Left ventricle myocardium inferior (tissue), 1 donor: ENCODE data around the gene TRAFD1. TPM values are rescaled to one million over a fixed set of nuclear protein-coding genes. Genes with fewer than 3 reads are reported as not detected.

Experiments
- DNase-seq: peaks from one replicate; pipeline ENCODE4 v3.0.0-alpha.2; 2020
- H3K27ac ChIP-seq: fragments of 200-600 bp; replicated peaks from 2 replicates; pipeline ENCODE4 v1.8.0; 2021
- H3K27me3 ChIP-seq: fragments of 200-600 bp; 2 replicates; pipeline ENCODE4 v1.8.0; 2021; ENCODE audit warnings: low read depth
- H3K36me3 ChIP-seq: fragments of 200-600 bp; 2 replicates; pipeline ENCODE4 v1.8.0; 2021
- H3K4me1 ChIP-seq: fragments of 200-600 bp; 2 replicates; pipeline ENCODE4 v1.8.0; 2021
- H3K4me3 ChIP-seq: fragments of 200-600 bp; 2 replicates; pipeline ENCODE4 v1.8.0; 2021; ENCODE audit warnings: mild to moderate bottlenecking, moderate library complexity
- H3K9me3 ChIP-seq: fragments of 200-600 bp; replicated peaks from 2 replicates; pipeline ENCODE4 v1.8.0; 2021
- CTCF ChIP-seq: fragments of 200-600 bp; IDR thresholded peaks from 2 replicates; pipeline ENCODE4 v1.8.0; 2021; ENCODE audit warnings: antibody characterized with exemption, mild to moderate bottlenecking, borderline replicate concordance
- intact Hi-C: fragments of 100-400 bp; cut with micrococcal nuclease; formaldehyde crosslinking; loops from one replicate; pipeline ENCODE4 v1.11.0; 2022
- total RNA-seq: library from RNA; stranded (reverse); fragmentation: NEBNext Ultra II Directional; extraction: Animal tissue kit (Norgen Biotek cat#: 25700); gene quantifications from one replicate; pipeline ENCODE4 v1.2.1, GENCODE V29; 2021
- donor health status: DM: no; HTN: yes; CAD: no; lungs with severe emphysema.

The TRAFD1 gene
- total RNA-seq, 1 donor from 2014 or later: 19.8 TPM

GRCh38 chr12:112170971-112171596 lies 45.7 kb downstream of the TRAFD1 start:
- Histone ChIP-seq H3K9me3 (no peaks in the 10 kb centered on the region), H3K27ac (no peak overlapping the region), H3K36me3 (peaks cover 75% of the 10 kb centered on the region), H3K4me1 (peaks cover 11% of the 10 kb centered on the region), H3K4me3 (no peak overlapping the region), H3K27me3 (no peaks in the 10 kb centered on the region)
- DNase-seq: no peak
- no peak for TF ChIP-seq CTCF
- intact Hi-C loops: no loop called here

GRCh38 chr12:112172556-112173324 lies 47.4 kb downstream of the TRAFD1 start:
- H3K9me3 ChIP-seq: no peaks in the 10 kb centered on the region
- no peak for DNase-seq
- no peak overlapping the region for H3K27ac ChIP-seq
- no peak for TF ChIP-seq CTCF
- no peaks in the 10 kb centered on the region for H3K27me3 ChIP-seq
- peaks cover 89% of the 10 kb centered on the region for H3K36me3 ChIP-seq
- intact Hi-C loops: no loop called here
- H3K4me1 ChIP-seq: peaks cover 11% of the 10 kb centered on the region
- no peak overlapping the region for H3K4me3 ChIP-seq

- TF ChIP-seq CTCF: no peak
- Histone ChIP-seq H3K27ac (no peak overlapping the region), H3K4me1 (peaks cover 5% of the 10 kb centered on the region), H3K36me3 (peaks cover 96% of the 10 kb centered on the region), H3K27me3 (no peaks in the 10 kb centered on the region), H3K4me3 (no peak overlapping the region), H3K9me3 (no peaks in the 10 kb centered on the region)
- DNase-seq: no peak
- intact Hi-C loops: no loop called here
These were observed 50.2 kb downstream of the TRAFD1 start for GRCh38 chr12:112175361-112176155.

GRCh38 chr12:112176321-112177010 lies 51.1 kb downstream of the TRAFD1 start:
- intact Hi-C loops: no loop called here
- no peak overlapping the region for H3K27ac ChIP-seq
- H3K4me1 ChIP-seq: no peaks in the 10 kb centered on the region
- no peaks in the 10 kb centered on the region for H3K27me3 ChIP-seq
- no peak overlapping the region for H3K4me3 ChIP-seq
- no peak for DNase-seq
- no peak for TF ChIP-seq CTCF
- peaks cover 95% of the 10 kb centered on the region for H3K36me3 ChIP-seq
- H3K9me3 ChIP-seq: no peaks in the 10 kb centered on the region

GRCh38 chr12:112178796-112179195 lies 53.4 kb downstream of the TRAFD1 start:
- Histone ChIP-seq H3K4me3 (no peak overlapping the region), H3K36me3 (peaks cover 97% of the 10 kb centered on the region), H3K4me1 (no peaks in the 10 kb centered on the region), H3K27me3 (no peaks in the 10 kb centered on the region), H3K27ac (no peak overlapping the region), H3K9me3 (no peaks in the 10 kb centered on the region)
- no peak for TF ChIP-seq CTCF
- intact Hi-C loops: no loop called here
- no peak for DNase-seq
